K562 (cell line): ENCODE data around the gene DLL4. TPM values are rescaled to one million over a fixed set of nuclear protein-coding genes. Genes with fewer than 3 reads are reported as not detected.

Experiments used
- CBX2 ChIP-seq: fragments of 200-600 bp; sonication (generic); IDR thresholded peaks from one replicate; pipeline ENCODE4 v1.6.1; 2012; ENCODE audit warnings: mild to moderate bottlenecking, low read length, inconsistent platforms; ENCODE audit not compliant: insufficient read depth, poor library complexity, severe bottlenecking
- CHCHD3 ChIP-seq: fragments of 250-450 bp; sonication (Bioruptor Pico); IDR thresholded peaks from 2 replicates; pipeline ENCODE4 v2.1.2; 2022; ENCODE audit warnings: mild to moderate bottlenecking
- E2F3 ChIP-seq: fragments of 250-450 bp; sonication (Bioruptor Pico); IDR thresholded peaks from 2 replicates; pipeline ENCODE4 v1.4.0; 2020; ENCODE audit warnings: mild to moderate bottlenecking
- FOXJ3 ChIP-seq: sonication (generic); formaldehyde crosslinking; IDR thresholded peaks from 2 replicates; pipeline ENCODE4 v1.4.0; 2020; ENCODE audit warnings: mild to moderate bottlenecking, missing genetic modification reagents
- HMGN3 ChIP-seq: IDR thresholded peaks from 2 replicates; pipeline ENCODE4 v1.6.1; 2011; ENCODE audit warnings: borderline replicate concordance, low read depth, mild to moderate bottlenecking, mixed read lengths, low read length; ENCODE audit not compliant: insufficient read length; ENCODE audit errors: extremely low read depth
- MEF2D ChIP-seq: conservative IDR thresholded peaks from 2 replicates; pipeline ENCODE4 v1.6.1; 2016; ENCODE audit warnings: low read depth, missing genetic modification characterization, missing compliant biosample characterization
- MEIS2 ChIP-seq: fragments of 450-650 bp; IDR thresholded peaks from 2 replicates; pipeline ENCODE4 v1.6.1; 2014; ENCODE audit warnings: mild to moderate bottlenecking; ENCODE audit not compliant: partially characterized antibody
- NFE2L1 ChIP-seq: fragments of 450-650 bp; IDR thresholded peaks from 2 replicates; pipeline ENCODE4 v1.6.1; 2016; ENCODE audit warnings: missing genetic modification characterization, low read depth, mild to moderate bottlenecking, missing compliant biosample characterization, moderate library complexity, borderline replicate concordance
- NR2C2 ChIP-seq, 2 experiments: fragments of 200-800 bp in 1 of 2; sonication (Bioruptor generic) in 1 of 2; sonication (generic) in 1 of 2; formaldehyde crosslinking in 1 of 2; IDR thresholded peaks; 2 replicates each; pipeline versions ENCODE4 v1.6.1 to v1.8.0; 2016 to 2022; ENCODE audit warnings: mild to moderate bottlenecking in 1 of 2, missing compliant biosample characterization in 1 of 2, missing genetic modification characterization in 1 of 2, missing genetic modification reagents in 1 of 2
- PHF21A ChIP-seq: fragments of 450-650 bp; IDR thresholded peaks from 2 replicates; pipeline ENCODE4 v1.6.1; 2017; ENCODE audit warnings: low read depth, borderline replicate concordance
- POLR2G ChIP-seq: fragments of 200-400 bp; formaldehyde crosslinking; IDR thresholded peaks from 2 replicates; pipeline ENCODE4 v1.6.1; 2017; ENCODE audit warnings: low read depth, mild to moderate bottlenecking, antibody characterized with exemption, low read length, moderate library complexity
- POLR3A ChIP-seq: IDR thresholded peaks from 2 replicates; pipeline ENCODE4 v1.6.1; 2011; ENCODE audit warnings: borderline replicate concordance, mild to moderate bottlenecking, moderate library complexity; ENCODE audit not compliant: insufficient read length, insufficient read depth; ENCODE audit errors: extremely low read depth
- RBFOX2 ChIP-seq: fragments of 200-400 bp; formaldehyde crosslinking; IDR thresholded peaks from 2 replicates; pipeline ENCODE4 v1.6.1; 2017; ENCODE audit warnings: low read depth, mild to moderate bottlenecking, low read length, moderate library complexity
- SAP30 ChIP-seq: fragments of 200-600 bp; sonication (generic); IDR thresholded peaks from 2 replicates; pipeline ENCODE4 v1.6.1; 2012; ENCODE audit warnings: borderline replicate concordance, low read depth, mild to moderate bottlenecking, moderate library complexity, low read length, control low read depth, inconsistent platforms; ENCODE audit not compliant: insufficient read depth, poor library complexity, severe bottlenecking
- TAF1 ChIP-seq: IDR thresholded peaks from 2 replicates; pipeline ENCODE4 v1.6.1; 2011; ENCODE audit warnings: mild to moderate bottlenecking, low read length, moderate library complexity; ENCODE audit not compliant: insufficient read depth, control insufficient read depth, severe bottlenecking; ENCODE audit errors: extremely low read depth
- TOE1 ChIP-seq, 2 experiments: fragments of 450-650 bp in 1 of 2; sonication (generic) in 1 of 2; formaldehyde crosslinking in 1 of 2; IDR thresholded peaks; 2 replicates each; pipeline versions ENCODE4 v1.7.1 to v1.8.0; 2016 to 2022; ENCODE audit warnings: borderline replicate concordance in 2 of 2, mild to moderate bottlenecking in 2 of 2, antibody characterized with exemption in 1 of 2, inconsistent platforms in 1 of 2, low read depth in 1 of 2, missing genetic modification reagents in 1 of 2, moderate library complexity in 1 of 2
- ZFP36 ChIP-seq: fragments of 150-350 bp; IDR thresholded peaks from 2 replicates; pipeline ENCODE4 v1.6.1; 2018; ENCODE audit warnings: low read length, low read depth; ENCODE audit not compliant: partially characterized antibody
- ZNF184 ChIP-seq: sonication (generic); formaldehyde crosslinking; IDR thresholded peaks from 2 replicates; pipeline ENCODE4 v1.5.0; 2020; ENCODE audit warnings: missing genetic modification reagents
- ZNF311 ChIP-seq: fragments of 250-450 bp; sonication (Bioruptor Pico); IDR thresholded peaks from 2 replicates; pipeline ENCODE4 v1.4.0; 2020; ENCODE audit warnings: mild to moderate bottlenecking, moderate library complexity
- ZNF778 ChIP-seq: fragments of 450-650 bp; formaldehyde crosslinking; IDR thresholded peaks from 2 replicates; pipeline ENCODE4 v1.4.0; 2020; ENCODE audit warnings: mild to moderate bottlenecking, moderate library complexity
- ZZZ3 ChIP-seq: fragments of 450-650 bp; IDR thresholded peaks from 2 replicates; pipeline ENCODE4 v1.6.1; 2016; ENCODE audit warnings: antibody characterized with exemption, mild to moderate bottlenecking, moderate library complexity
- polyA plus RNA-seq, 8 experiments: library from polyadenylated mRNA; depleted of rRNA in 4 of 8; stranded (reverse) in 5 of 8; unstranded in 3 of 8; fragments of >200 nt; fragmentation: Nextera tagmentation in 2 of 8; fragmentation: Illumina TruSeq in 1 of 8; extraction: Ambion mirVana in 2 of 8; extraction: Trizol in 1 of 8; gene quantifications; 2 replicates each; pipeline versions ENCODE4 v1.2.1 to v1.2.3, GENCODE V29; 2011 to 2014; ENCODE audit warnings: inconsistent platforms in 1 of 8, missing spikeins in 1 of 8
- total RNA-seq, 7 experiments: library from RNA; depleted of rRNA in 6 of 7; stranded (reverse); fragments of >200 nt in 6 of 7; fragmentation: Illumina TruSeq in 2 of 7; extraction: Trizol in 2 of 7; gene quantifications; 2 replicates each; pipeline versions ENCODE4 v1.2.1 to v1.2.3, GENCODE V29; 2011 to 2021; ENCODE audit warnings: low replicate concordance in 1 of 7
- TF ChIP-seq, protein P1 (sequence below): fragments of 250-450 bp; sonication (Bioruptor Pico); IDR thresholded peaks from 2 replicates; pipeline ENCODE4 v1.4.0; 2020; ENCODE audit warnings: mild to moderate bottlenecking
- TF ChIP-seq, protein P2 (sequence below): fragments of 200-800 bp; sonication (Bioruptor generic); IDR thresholded peaks from 2 replicates; pipeline ENCODE4 v1.6.1; 2017; ENCODE audit warnings: missing genetic modification characterization, missing compliant biosample characterization

The DLL4 gene
- total and polyA plus RNA-seq, 9 of the 15 experiments (the other 6 are each of a cell fraction or from before 2014, with no cell fraction given): 0.04 to 1.1 (median 0.41) TPM; not detected in 1

- TF ChIP-seq MEIS2: peak; percentile 23
- no peak for TF ChIP-seq TAF1
- 0 out of 2 replicates have a peak, but pooled peaks have one; percentile 30 for TF ChIP-seq RBFOX2
- TF ChIP-seq CBX2: no peak
- no peak for TF ChIP-seq E2F3
- no peak for TF ChIP-seq TOE1 (IDR thresholded peaks at IDR 0.05; ENCODE audit: borderline replicate concordance)
- no peak for TF ChIP-seq TOE1 (CRISPR knock-in tag; IDR thresholded peaks at IDR 0.05; ENCODE audit: borderline replicate concordance, low read depth)
- no peak for TF ChIP-seq ZNF311
- TF ChIP-seq, protein P1, sequence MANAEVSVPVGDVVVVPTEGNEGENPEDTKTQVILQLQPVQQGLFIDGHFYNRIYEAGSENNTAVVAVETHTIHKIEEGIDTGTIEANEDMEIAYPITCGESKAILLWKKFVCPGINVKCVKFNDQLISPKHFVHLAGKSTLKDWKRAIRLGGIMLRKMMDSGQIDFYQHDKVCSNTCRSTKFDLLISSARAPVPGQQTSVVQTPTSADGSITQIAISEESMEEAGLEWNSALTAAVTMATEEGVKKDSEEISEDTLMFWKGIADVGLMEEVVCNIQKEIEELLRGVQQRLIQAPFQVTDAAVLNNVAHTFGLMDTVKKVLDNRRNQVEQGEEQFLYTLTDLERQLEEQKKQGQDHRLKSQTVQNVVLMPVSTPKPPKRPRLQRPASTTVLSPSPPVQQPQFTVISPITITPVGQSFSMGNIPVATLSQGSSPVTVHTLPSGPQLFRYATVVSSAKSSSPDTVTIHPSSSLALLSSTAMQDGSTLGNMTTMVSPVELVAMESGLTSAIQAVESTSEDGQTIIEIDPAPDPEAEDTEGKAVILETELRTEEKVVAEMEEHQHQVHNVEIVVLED: no peak
- no peak for TF ChIP-seq FOXJ3 (CRISPR knock-in tag)
- TF ChIP-seq HMGN3: peak; percentile 22
- 0 out of 2 replicates have a peak, but pooled peaks have one; percentile 27 for TF ChIP-seq POLR2G
- no peak for TF ChIP-seq ZNF184 (CRISPR knock-in tag)
- TF ChIP-seq SAP30: no peak
- no peak for TF ChIP-seq MEF2D
- TF ChIP-seq ZNF778: no peak
- TF ChIP-seq, protein P2, sequence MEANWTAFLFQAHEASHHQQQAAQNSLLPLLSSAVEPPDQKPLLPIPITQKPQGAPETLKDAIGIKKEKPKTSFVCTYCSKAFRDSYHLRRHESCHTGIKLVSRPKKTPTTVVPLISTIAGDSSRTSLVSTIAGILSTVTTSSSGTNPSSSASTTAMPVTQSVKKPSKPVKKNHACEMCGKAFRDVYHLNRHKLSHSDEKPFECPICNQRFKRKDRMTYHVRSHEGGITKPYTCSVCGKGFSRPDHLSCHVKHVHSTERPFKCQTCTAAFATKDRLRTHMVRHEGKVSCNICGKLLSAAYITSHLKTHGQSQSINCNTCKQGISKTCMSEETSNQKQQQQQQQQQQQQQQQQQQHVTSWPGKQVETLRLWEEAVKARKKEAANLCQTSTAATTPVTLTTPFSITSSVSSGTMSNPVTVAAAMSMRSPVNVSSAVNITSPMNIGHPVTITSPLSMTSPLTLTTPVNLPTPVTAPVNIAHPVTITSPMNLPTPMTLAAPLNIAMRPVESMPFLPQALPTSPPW: peak; percentile 93
- no peak for TF ChIP-seq ZZZ3
- no peak for TF ChIP-seq NR2C2 (CRISPR knock-in tag; IDR thresholded peaks at IDR 0.05)
- no peak for TF ChIP-seq NR2C2 (tag; IDR thresholded peaks at IDR 0.05)
- TF ChIP-seq CHCHD3: no peak
- TF ChIP-seq POLR3A: no peak
- no peak for TF ChIP-seq NFE2L1 (tag)
- no peak for TF ChIP-seq ZFP36
- no peak for TF ChIP-seq PHF21A
Measured at GRCh38 chr15:40927873-40928806, 1.0 kb upstream of the DLL4 start (continued).
